DMS79 (cell line): ENCODE measurements around the gene ITGA2B.
"Not testable (repeated sequence)": the region's sequence is repeated elsewhere in the genome, so short reads cannot be mapped to it uniquely, and the experiment has no call there.

Experiments used
- DNase-seq: peaks from one replicate; lab custom pipeline; 2025; lab: John Stamatoyannopoulos, UW

Gene ITGA2B

DNA sequence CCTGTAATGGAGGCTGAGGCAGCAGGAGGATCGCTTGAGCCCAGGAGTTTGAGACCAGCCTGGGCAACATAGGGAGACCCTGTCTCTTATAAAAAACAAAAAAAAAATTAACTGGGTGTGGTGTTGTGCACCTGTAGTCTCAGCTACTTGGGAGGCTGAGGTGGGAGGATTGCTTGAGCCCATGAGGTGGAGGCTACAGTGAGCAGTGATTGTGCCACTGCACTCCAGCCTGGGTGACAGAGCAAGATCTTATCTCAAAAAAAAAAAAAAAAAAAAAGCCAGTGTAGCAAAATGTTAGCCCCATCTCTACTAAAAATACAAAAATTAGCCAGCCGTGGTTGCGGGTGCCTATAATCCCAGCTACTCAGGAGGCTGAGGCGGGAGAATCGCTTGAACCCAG is 59.2 kb downstream of the ITGA2B start:
- DNase-seq: not testable (repeated sequence)

DNA sequence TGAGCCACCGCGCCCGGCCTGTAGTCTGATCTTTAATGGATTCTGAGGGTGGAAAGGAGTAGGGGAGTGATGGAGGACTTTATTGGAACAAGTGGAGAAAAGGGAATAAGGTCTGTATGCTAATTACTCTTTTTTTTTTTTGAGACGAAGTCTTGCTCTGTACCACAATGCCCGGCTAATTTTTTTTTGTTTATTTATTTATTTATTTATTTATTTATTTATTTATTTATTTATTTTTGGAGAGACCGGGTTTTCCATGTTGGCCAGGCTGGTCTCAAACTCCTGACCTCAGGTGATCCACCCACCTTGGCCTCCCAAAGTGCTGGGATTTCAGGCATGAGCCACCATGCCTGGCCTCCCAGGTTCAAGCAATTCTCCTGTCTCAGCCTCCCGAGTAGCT is 59.9 kb downstream of the ITGA2B start:
- not testable (repeated sequence) for DNase-seq

DNA sequence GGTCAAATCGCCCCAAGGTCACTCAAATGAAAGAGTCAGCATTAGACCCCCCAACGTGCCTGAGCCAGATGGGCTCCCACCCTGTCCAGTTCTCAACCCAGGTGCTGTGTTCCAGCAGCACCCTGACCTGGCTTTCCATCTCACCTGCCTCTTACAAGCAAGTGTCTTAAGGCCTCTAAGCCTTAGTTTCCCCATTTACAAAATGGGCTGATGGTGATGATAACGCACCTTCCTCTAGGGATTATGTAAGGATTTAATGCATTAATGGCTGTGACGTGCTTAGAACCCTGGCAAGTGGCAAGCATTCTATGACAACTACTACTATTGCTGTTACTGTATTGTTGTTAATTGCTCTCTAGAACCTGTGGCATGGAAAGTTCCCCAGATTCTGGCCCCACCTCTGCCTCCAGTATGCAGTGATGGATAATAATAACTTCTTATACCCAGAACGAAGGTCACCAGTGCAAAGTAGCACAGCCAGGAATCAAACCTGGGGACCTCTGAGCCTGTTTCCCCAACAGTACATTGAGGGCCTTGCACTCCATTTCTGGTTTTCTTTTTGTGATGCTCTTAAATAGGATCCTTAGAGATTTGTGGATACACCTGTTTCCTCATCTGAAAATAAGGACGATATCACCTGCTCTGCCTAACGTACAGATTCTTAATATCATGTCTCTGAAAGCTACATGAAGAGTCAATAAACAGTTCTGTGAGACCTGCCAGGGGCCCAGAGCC is 61.6 kb downstream of the ITGA2B start:
- DNase-seq: no peak

DNA sequence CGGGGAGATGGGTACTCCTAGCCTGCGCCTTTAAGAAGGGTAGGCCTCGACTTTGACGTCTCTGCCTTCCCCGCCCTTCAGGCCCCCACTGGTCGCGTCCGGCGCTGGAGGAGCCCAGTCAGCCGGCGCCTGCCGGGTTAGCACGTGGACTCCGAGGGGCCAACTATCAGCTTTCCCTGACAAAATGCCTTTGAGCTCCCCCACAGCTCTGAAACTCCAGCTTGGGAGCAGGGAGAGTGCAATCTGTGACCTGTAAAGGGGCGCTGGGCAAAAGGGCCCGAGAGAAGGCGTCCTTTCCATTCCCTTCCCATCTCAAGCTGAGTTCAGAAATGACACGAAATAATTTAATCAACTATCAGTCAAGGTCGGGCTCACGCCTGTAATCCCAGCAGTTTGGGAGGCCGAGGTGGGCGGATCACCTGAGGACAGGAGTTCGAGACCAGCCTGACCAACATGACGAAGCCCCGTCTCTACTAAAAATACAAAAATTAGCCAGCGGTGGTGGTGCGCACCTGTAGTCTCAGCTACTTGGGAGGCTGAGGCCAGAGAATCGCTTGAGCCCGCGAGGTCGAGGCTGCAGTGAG is 62.5 kb downstream of the ITGA2B start:
- DNase-seq: peak; percentile 89

DNA sequence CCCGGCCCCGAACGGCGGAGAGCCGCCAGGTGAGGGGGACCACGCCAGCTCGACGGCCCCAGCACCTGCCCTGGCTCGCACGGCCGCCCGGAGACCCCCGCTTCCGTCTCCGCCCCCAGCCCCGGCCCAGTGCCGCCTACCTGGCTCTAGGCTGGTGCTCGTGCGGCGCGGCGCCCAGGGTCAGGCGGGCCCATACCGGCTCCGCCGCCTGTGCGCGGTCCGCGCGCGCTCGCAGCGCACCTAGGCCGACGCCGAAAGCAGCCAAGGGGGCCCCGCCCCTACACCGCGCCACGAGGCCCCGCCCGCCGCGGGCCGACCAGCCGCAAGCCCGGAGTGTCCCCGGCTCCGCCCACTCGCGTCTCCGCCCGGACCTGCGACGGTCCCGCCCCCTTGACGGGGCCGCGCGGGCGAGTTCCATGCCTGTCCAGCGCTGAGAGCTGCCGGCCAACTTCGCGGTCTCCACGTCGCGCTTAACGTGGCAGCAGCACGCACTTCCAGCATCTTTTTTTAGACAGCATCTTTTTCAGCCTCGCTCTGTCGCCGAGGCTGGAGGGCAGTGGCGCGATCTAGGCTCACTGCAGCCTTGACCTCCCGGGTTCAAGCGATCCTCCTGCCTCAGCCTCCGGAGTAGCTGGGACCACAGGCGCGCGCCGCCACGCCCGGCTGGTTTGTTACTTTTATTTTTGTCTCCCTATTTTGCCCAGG is 64.7 kb downstream of the ITGA2B start, which contains the start of gene SLC25A39:
TSS of gene SLC25A39 (minus strand) at position 253 of the 705 bp plus-strand sequence. CDS start 1,261 bp downstream, outside the sequence.
- peak; percentile 73 for DNase-seq

DNA sequence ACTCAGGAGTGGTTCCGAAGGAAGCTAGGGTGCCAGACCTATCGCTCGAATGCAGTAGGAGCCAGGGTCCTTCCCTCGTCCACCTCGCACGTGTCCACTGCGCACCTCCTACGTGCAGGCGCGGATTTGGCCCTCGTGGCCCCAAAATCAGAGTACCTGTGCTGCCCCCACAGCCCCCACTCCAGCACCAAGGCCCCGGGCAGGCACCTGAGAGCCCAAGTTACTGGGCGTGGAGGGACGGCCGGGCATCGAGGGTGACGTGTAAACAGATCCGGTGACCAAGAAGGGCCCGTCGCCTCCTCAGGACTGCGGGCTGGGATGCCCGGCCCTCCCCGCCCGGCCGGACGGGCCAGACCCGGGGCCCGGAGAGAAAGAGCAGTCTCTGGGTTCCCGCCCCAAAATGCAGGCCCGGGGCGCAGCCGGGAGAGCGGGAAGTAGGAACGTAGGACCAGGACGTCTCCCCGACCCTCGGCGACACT is 65.3 kb downstream of the ITGA2B start:
- no peak for DNase-seq

DNA sequence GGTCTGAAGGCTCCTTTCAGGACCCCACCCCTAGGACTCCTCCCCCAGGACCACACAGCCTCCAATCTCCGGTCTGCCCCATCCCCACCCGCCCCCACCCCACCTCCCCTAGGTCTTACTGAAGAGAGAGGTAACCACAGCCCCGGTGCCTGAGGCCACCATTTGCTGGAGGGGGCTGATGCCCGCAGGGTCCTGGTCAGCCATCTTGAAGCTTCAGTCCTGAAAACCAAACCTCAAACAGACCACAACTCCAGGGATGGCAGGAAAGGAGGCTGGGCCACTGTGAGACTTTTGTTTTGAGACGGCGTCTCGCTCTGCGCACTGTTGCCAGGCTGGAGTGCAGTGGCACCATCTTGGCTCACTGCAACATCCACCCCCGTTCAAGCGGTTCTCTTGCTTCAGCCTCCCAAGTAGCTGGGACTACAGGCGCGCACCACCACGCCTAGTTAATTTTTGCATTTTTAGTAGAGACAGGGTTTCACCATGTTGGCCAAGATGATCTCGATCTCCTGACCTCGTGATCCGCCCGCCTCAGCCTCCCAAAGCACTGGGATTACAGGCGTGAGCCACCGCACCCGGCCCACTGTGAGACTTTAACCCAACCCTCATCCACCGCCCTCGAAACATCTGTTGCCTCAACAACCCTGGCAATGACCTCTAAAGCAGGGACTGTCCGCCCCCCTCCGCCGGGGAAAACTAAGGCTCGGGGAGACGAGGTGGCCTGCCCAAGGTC is 65.9 kb downstream of the ITGA2B start:
- DNase-seq: no peak

DNA sequence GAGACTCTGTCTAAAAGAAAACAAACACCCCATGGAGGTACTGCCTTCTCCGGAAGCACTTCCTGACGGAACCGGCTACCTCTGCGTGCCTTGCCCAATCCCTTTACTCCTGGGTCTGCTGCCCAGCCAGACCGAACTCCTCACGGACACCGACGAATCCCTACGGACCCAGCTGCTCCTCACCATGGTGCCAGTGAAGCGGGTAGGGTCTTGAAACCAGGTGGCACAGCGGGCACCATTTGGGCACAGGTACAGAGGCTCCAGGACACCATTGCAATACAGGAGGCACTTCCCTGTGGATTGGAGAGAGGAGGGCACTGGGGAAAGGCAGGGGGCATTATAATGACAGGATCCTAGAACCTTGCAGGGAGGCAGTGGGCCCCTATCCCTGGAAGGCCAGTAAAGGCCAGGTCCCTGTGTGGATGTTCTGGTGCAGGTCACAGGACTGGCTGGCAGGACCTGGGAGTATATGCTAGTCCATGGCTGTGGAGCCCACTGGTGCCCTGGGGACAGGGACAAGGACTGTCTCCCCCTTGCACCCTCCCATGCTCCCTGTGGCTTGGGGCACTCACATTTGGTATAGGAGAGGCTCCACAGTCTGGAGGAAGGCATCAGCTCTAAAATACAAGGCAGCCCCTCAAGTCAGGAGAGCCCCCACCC is 67.1 kb downstream of the ITGA2B start:
- DNase-seq: no peak
